Keratinocyte (primary cell): ENCODE results near the gene TFIP11.

Experiments
- CTCF ChIP-seq, 3 experiments: IDR thresholded peaks in 1 of 3; conservative IDR thresholded peaks in 1 of 3; optimal IDR thresholded peaks in 1 of 3; 2 replicates in 2 of 3; 3 replicates in 1 of 3; pipeline versions ENCODE3 to v1.5.1; 2011; ENCODE audit warnings: low read length in 3 of 3, mild to moderate bottlenecking in 3 of 3, moderate library complexity in 2 of 3, control low read depth in 1 of 3, inconsistent platforms in 1 of 3; ENCODE audit not compliant: insufficient read depth in 2 of 3; ENCODE audit errors: extremely low read depth in 1 of 3
- EZH2 ChIP-seq: IDR thresholded peaks from one replicate; pipeline ENCODE4 v1.6.1; 2012; ENCODE audit warnings: inconsistent platforms, mild to moderate bottlenecking, low read length, moderate library complexity

GRCh38 chr22:26494506-26494905, 17.8 kb downstream of the TFIP11 start:
- TF ChIP-seq CTCF (optimal IDR thresholded peaks at IDR 0.05 in 1 of 3, IDR thresholded peaks at IDR 0.05 in 1 of 3, conservative IDR thresholded peaks at IDR 0.05 in 1 of 3; ENCODE audit: extremely low read depth in 1 of 3, insufficient read depth in 2 of 3, low read length in 3 of 3) (no peak), EZH2 (no peak)
